GM19099 (cell line): ENCODE measurements around the gene TBL1Y.

Source experiments
- POLR2A ChIP-seq: IDR thresholded peaks from 3 replicates; pipeline ENCODE4 v1.6.1; 2011; ENCODE audit warnings: low read depth; ENCODE audit not compliant: insufficient read length; ENCODE audit errors: extremely low read depth

The TBL1Y gene

GRCh38 chrY:6910372-6911252, at the start of gene TBL1Y:
TBL1Y (plus strand) TSS chrY:6910697; CDS start chrY:7025085, 114,388 bp downstream.
- TF ChIP-seq POLR2A: no peak

- no peak for TF ChIP-seq POLR2A
These were observed 16.0 kb upstream of the TBL1Y start for GRCh38 chrY:6894496-6894895.

GRCh38 chrY:6895236-6895635, 15.3 kb upstream of the TBL1Y start:
- no peak for TF ChIP-seq POLR2A

GRCh38 chrY:6907591-6907990, 2.9 kb upstream of the TBL1Y start:
- TF ChIP-seq POLR2A: no peak

GRCh38 chrY:6909118-6909521, 1.4 kb upstream of the TBL1Y start:
- TF ChIP-seq POLR2A: no peak

GRCh38 chrY:6909856-6910255, 641 bp upstream of the TBL1Y start:
- TF ChIP-seq POLR2A: no peak

- TF ChIP-seq POLR2A: no peak
These were observed 870 bp downstream of the TBL1Y start, which contains the start of gene AMELY for GRCh38 chrY:6911253-6911881. AMELY (minus strand) TSS chrY:6911752; CDS start chrY:6872608, 39,144 bp downstream.

- TF ChIP-seq POLR2A: no peak
These were observed 2.9 kb downstream of the TBL1Y start for GRCh38 chrY:6913362-6913761.

GRCh38 chrY:6921061-6921460, 10.6 kb downstream of the TBL1Y start:
- TF ChIP-seq POLR2A: no peak

- TF ChIP-seq POLR2A: no peak
These were observed 17.8 kb downstream of the TBL1Y start for GRCh38 chrY:6928265-6928664.

GRCh38 chrY:6929237-6929636, 18.7 kb downstream of the TBL1Y start:
- no peak for TF ChIP-seq POLR2A

- TF ChIP-seq POLR2A: no peak
These were observed 21.4 kb downstream of the TBL1Y start for GRCh38 chrY:6931779-6932396.

- no peak for TF ChIP-seq POLR2A
These were observed 25.0 kb downstream of the TBL1Y start for GRCh38 chrY:6935497-6935896.

- no peak for TF ChIP-seq POLR2A
These were observed 37.2 kb downstream of the TBL1Y start for GRCh38 chrY:6947695-6948094.

GRCh38 chrY:6948378-6948777, 37.9 kb downstream of the TBL1Y start:
- no peak for TF ChIP-seq POLR2A

GRCh38 chrY:6949947-6950346, 39.5 kb downstream of the TBL1Y start:
- no peak for TF ChIP-seq POLR2A
